Measurements from ENCODE around the gene G2E3.
"Not testable (repeated sequence)": the region's sequence is repeated elsewhere in the genome, so short reads cannot be mapped to it uniquely, and the experiment has no call there.

The G2E3 gene

GRCh38 chr14:30597504-30597903 is 38.5 kb downstream of the G2E3 start:
- Histone ChIP-seq H3K27me3 (replicated peaks; ENCODE audit: control insufficient read depth, insufficient read depth, low read length, poor library complexity, severe bottlenecking) (no peaks in the 10 kb centered on the region), H3K4me1 (ENCODE audit: control insufficient read depth, insufficient read depth, low read length, poor library complexity, severe bottlenecking) (no peaks in the 10 kb centered on the region), H3K36me3 (ENCODE audit: control insufficient read depth, insufficient read depth, low read length) (peaks cover 33% of the 10 kb centered on the region), H3K9me3 (ENCODE audit: control insufficient read depth, low read length) (no peaks in the 10 kb centered on the region), H3K4me3 (ENCODE audit: insufficient read depth, low read depth, low read length, poor library complexity, severe bottlenecking) (no peak overlapping the region), H3K27ac (ENCODE audit: insufficient read depth, low read length, poor library complexity, severe bottlenecking) (no peak overlapping the region)
- DNase-seq: no peak

DNA sequence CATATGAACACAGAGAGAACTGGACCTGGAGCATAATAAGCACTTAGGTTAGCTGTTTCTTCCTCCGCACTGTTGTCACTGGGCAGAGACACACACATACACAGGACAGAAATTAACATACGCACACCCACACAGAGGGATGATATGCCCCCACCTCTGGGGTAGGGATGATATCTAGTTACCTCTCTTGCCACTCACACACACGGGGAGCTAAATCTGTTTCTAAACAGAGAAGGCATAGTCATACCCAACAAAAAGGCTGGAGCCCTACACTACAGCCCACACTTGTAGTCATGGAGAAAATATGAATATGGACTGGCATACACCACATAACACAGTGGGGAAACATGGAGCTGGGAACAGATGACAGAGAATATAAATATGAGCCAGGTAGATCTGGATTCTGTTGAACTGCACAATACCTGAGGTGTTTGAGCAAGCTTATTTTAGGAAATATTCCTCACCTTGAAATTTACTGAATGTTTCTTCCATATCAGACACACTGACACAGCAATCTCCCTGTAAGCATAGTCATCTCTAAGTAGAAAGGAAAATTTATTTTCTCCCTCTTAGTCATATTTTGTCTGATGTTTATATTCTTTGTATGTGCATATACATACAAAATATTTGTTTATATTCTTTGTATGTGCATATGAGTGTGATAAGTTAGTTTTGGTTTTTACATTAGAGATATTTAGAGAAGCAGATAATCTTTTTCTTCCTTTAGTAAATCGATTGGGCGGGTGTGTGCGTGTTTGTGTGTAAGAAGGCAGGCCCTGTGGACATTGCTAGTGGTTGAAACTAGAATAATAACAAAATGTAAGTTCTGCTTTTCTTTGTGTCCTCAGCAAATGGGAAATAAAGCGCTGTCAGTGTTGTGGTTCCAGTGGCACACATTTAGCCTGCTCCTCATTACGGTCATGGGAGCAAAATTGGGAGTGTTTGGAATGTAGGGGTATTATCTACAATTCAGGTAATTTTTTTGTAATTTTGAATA is 42.3 kb downstream of the G2E3 start:
- H3K27me3 ChIP-seq (replicated peaks; ENCODE audit: control insufficient read depth, insufficient read depth, low read length, poor library complexity, severe bottlenecking): no peaks in the 10 kb centered on the region
- H3K27ac ChIP-seq (ENCODE audit: insufficient read depth, low read length, poor library complexity, severe bottlenecking): no peak overlapping the region
- no peak overlapping the region for H3K4me3 ChIP-seq (ENCODE audit: insufficient read depth, low read depth, low read length, poor library complexity, severe bottlenecking)
- H3K4me1 ChIP-seq (ENCODE audit: control insufficient read depth, insufficient read depth, low read length, poor library complexity, severe bottlenecking): no peaks in the 10 kb centered on the region
- DNase-seq: no peak
- no peaks in the 10 kb centered on the region for H3K9me3 ChIP-seq (ENCODE audit: control insufficient read depth, low read length)
- H3K36me3 ChIP-seq (ENCODE audit: control insufficient read depth, insufficient read depth, low read length): peaks cover 38% of the 10 kb centered on the region

- Histone ChIP-seq H3K9me3 (ENCODE audit: control insufficient read depth, low read length) (no peaks in the 10 kb centered on the region), H3K36me3 (ENCODE audit: control insufficient read depth, insufficient read depth, low read length) (peaks cover 33% of the 10 kb centered on the region), H3K27ac (ENCODE audit: insufficient read depth, low read length, poor library complexity, severe bottlenecking) (no peak overlapping the region), H3K4me1 (ENCODE audit: control insufficient read depth, insufficient read depth, low read length, poor library complexity, severe bottlenecking) (no peaks in the 10 kb centered on the region), H3K27me3 (replicated peaks; ENCODE audit: control insufficient read depth, insufficient read depth, low read length, poor library complexity, severe bottlenecking) (no peaks in the 10 kb centered on the region), H3K4me3 (ENCODE audit: insufficient read depth, low read depth, low read length, poor library complexity, severe bottlenecking) (no peak overlapping the region)
- DNase-seq: no peak
These were observed 44.4 kb downstream of the G2E3 start for GRCh38 chr14:30603402-30603801.

- DNase-seq; H3K9me3 ChIP-seq (ENCODE audit: control insufficient read depth, low read length); H3K4me3 ChIP-seq (ENCODE audit: insufficient read depth, low read depth, low read length, poor library complexity, severe bottlenecking); H3K27me3 ChIP-seq (replicated peaks; ENCODE audit: control insufficient read depth, insufficient read depth, low read length, poor library complexity, severe bottlenecking); H3K27ac ChIP-seq (ENCODE audit: insufficient read depth, low read length, poor library complexity, severe bottlenecking); H3K4me1 ChIP-seq (ENCODE audit: control insufficient read depth, insufficient read depth, low read length, poor library complexity, severe bottlenecking): not testable (repeated sequence)
- peaks cover 23% of the 10 kb centered on the region for H3K36me3 ChIP-seq (ENCODE audit: control insufficient read depth, insufficient read depth, low read length)
These were observed 45.7 kb downstream of the G2E3 start for GRCh38 chr14:30604696-30605095.

DNA sequence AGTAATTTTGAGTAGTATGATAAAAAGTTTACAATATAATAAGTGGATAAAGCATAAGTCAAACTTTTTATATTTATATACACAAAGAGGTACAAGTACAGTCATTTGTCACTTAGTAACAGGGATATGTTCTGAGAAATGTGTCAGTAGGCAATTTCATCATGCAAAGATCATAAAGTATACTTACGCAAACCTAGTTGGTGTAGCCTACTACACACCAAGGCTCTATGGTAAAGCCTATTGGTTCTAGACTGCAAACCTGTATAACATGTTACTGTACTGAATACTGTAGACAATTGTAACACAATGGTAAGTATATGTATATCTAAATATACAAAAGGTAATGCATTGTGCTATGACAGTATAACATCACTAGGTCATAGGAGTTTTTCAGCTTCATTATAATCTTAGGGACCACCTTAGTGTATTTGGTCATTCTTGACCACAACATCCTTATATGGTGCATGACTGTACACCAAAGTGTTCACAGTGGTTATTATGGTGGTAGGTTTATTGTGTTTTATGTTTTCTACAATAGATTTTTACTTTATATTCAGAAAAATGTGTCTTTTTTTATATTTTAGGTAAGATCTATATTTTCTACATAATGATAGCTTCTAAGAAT is 48.3 kb downstream of the G2E3 start:
- no peak for DNase-seq
- no peaks in the 10 kb centered on the region for H3K9me3 ChIP-seq (ENCODE audit: control insufficient read depth, low read length)
- no peak overlapping the region for H3K27ac ChIP-seq (ENCODE audit: insufficient read depth, low read length, poor library complexity, severe bottlenecking)

DNA sequence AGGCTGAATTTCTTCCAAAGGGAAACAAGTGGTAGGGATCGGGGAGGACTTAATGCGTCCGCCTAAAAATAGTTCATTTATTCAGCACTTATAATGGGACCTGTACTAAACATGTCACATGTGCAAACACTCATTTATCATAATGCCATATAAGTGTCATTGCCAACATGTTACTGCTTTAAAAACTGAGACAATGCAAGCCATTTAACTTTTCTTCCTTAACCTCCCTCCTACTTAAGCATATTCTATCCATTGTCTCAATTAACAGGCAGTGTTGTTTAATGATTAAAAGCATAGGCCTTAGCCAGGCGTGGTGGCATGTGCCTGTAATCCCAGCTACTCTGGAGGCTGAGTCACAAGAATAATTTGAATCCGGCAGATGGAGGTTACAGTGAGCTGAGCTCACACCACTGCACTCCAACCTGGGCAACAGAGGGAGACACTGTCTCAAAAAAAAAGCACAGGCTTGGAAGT is 49.6 kb downstream of the G2E3 start:
- Histone ChIP-seq H3K9me3 (ENCODE audit: control insufficient read depth, low read length) (no peaks in the 10 kb centered on the region), H3K4me3 (ENCODE audit: insufficient read depth, low read depth, low read length, poor library complexity, severe bottlenecking) (no peak overlapping the region), H3K4me1 (ENCODE audit: control insufficient read depth, insufficient read depth, low read length, poor library complexity, severe bottlenecking) (no peaks in the 10 kb centered on the region), H3K27ac (ENCODE audit: insufficient read depth, low read length, poor library complexity, severe bottlenecking) (no peak overlapping the region), H3K27me3 (replicated peaks; ENCODE audit: control insufficient read depth, insufficient read depth, low read length, poor library complexity, severe bottlenecking) (no peaks in the 10 kb centered on the region), H3K36me3 (ENCODE audit: control insufficient read depth, insufficient read depth, low read length) (peaks cover 2% of the 10 kb centered on the region)
- DNase-seq: no peak

More for the DNA sequence above, 48.3 kb downstream of the G2E3 start:
- Histone ChIP-seq H3K4me3 (ENCODE audit: insufficient read depth, low read depth, low read length, poor library complexity, severe bottlenecking) (no peak overlapping the region), H3K36me3 (ENCODE audit: control insufficient read depth, insufficient read depth, low read length) (peaks cover 10% of the 10 kb centered on the region), H3K4me1 (ENCODE audit: control insufficient read depth, insufficient read depth, low read length, poor library complexity, severe bottlenecking) (no peaks in the 10 kb centered on the region), H3K27me3 (replicated peaks; ENCODE audit: control insufficient read depth, insufficient read depth, low read length, poor library complexity, severe bottlenecking) (no peaks in the 10 kb centered on the region)

DNA sequence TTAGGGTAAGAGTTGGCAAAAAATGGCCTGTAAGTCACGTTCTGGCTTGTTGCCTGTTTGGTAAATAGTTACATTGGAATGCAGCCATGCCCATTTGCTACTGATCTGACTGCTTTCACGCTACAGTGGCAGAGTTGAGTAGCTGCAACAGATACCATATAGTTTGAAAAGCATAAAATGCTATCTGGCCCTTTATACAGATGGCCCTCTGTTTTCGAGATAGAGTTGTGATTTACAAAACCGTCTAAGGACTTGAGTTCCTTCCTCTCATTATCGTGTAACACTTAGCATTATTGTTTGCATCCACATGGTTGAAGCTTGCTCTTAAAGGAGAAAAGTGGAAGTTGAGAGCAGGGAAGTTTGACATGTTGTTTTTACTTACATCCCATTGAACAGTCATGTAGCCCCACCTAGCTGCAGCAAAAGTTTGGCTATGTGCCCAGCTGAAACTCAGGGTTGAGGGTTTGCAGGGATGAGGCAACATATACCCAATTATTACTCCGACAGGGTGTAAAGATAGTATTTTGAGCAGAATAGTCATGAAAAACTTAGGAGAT is 51.9 kb downstream of the G2E3 start:
- Histone ChIP-seq H3K4me1 (ENCODE audit: control insufficient read depth, insufficient read depth, low read length, poor library complexity, severe bottlenecking) (no peaks in the 10 kb centered on the region), H3K27ac (ENCODE audit: insufficient read depth, low read length, poor library complexity, severe bottlenecking) (no peak overlapping the region), H3K27me3 (replicated peaks; ENCODE audit: control insufficient read depth, insufficient read depth, low read length, poor library complexity, severe bottlenecking) (no peaks in the 10 kb centered on the region), H3K36me3 (ENCODE audit: control insufficient read depth, insufficient read depth, low read length) (no peaks in the 10 kb centered on the region), H3K9me3 (ENCODE audit: control insufficient read depth, low read length) (no peaks in the 10 kb centered on the region), H3K4me3 (ENCODE audit: insufficient read depth, low read depth, low read length, poor library complexity, severe bottlenecking) (no peak overlapping the region)
- no peak for DNase-seq

GRCh38 chr14:30614155-30614554 is 55.2 kb downstream of the G2E3 start:
- H3K4me3 ChIP-seq (ENCODE audit: insufficient read depth, low read depth, low read length, poor library complexity, severe bottlenecking): no peak overlapping the region
- no peaks in the 10 kb centered on the region for H3K4me1 ChIP-seq (ENCODE audit: control insufficient read depth, insufficient read depth, low read length, poor library complexity, severe bottlenecking)
- H3K36me3 ChIP-seq (ENCODE audit: control insufficient read depth, insufficient read depth, low read length): no peaks in the 10 kb centered on the region
- H3K27me3 ChIP-seq (replicated peaks; ENCODE audit: control insufficient read depth, insufficient read depth, low read length, poor library complexity, severe bottlenecking): no peaks in the 10 kb centered on the region
- H3K9me3 ChIP-seq (ENCODE audit: control insufficient read depth, low read length): no peaks in the 10 kb centered on the region
- no peak overlapping the region for H3K27ac ChIP-seq (ENCODE audit: insufficient read depth, low read length, poor library complexity, severe bottlenecking)
- DNase-seq: no peak

GRCh38 chr14:30620178-30620577 is 61.2 kb downstream of the G2E3 start:
- Histone ChIP-seq H3K27me3 (replicated peaks; ENCODE audit: control insufficient read depth, insufficient read depth, low read length, poor library complexity, severe bottlenecking) (no peaks in the 10 kb centered on the region), H3K4me1 (ENCODE audit: control insufficient read depth, insufficient read depth, low read length, poor library complexity, severe bottlenecking) (peaks cover 5% of the 10 kb centered on the region), H3K4me3 (ENCODE audit: insufficient read depth, low read depth, low read length, poor library complexity, severe bottlenecking) (no peak overlapping the region), H3K9me3 (ENCODE audit: control insufficient read depth, low read length) (no peaks in the 10 kb centered on the region), H3K27ac (ENCODE audit: insufficient read depth, low read length, poor library complexity, severe bottlenecking) (no peak overlapping the region), H3K36me3 (ENCODE audit: control insufficient read depth, insufficient read depth, low read length) (no peaks in the 10 kb centered on the region)
- DNase-seq: no peak
